ENCODE data around the gene SAMD4B. TPM values are rescaled to one million over a fixed set of nuclear protein-coding genes. Genes with fewer than 3 reads are reported as not detected.

SAMD4B gene
- total RNA-seq, 1 experiment from 2014 or later: 164 TPM

DNA sequence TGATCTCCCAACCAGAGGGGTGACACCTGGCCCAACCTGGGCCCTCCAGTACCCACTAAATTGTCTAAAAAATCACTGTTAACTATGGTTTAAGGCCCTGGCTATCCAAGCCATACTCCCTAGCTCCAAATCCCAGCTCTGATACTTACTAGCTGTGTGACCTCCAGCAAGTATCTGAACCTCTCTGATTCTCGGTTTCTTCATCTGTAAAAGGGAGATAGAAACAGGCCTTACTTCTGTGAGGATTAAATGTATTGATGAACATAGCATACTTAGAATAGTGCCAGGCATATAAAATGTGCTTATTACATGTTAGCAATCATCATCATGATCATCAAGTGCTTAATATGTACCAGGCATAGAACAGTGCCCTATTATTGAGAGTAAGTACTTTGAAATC, 26.3 kb upstream of the SAMD4B start (continued):
- TF ChIP-seq, protein P1, sequence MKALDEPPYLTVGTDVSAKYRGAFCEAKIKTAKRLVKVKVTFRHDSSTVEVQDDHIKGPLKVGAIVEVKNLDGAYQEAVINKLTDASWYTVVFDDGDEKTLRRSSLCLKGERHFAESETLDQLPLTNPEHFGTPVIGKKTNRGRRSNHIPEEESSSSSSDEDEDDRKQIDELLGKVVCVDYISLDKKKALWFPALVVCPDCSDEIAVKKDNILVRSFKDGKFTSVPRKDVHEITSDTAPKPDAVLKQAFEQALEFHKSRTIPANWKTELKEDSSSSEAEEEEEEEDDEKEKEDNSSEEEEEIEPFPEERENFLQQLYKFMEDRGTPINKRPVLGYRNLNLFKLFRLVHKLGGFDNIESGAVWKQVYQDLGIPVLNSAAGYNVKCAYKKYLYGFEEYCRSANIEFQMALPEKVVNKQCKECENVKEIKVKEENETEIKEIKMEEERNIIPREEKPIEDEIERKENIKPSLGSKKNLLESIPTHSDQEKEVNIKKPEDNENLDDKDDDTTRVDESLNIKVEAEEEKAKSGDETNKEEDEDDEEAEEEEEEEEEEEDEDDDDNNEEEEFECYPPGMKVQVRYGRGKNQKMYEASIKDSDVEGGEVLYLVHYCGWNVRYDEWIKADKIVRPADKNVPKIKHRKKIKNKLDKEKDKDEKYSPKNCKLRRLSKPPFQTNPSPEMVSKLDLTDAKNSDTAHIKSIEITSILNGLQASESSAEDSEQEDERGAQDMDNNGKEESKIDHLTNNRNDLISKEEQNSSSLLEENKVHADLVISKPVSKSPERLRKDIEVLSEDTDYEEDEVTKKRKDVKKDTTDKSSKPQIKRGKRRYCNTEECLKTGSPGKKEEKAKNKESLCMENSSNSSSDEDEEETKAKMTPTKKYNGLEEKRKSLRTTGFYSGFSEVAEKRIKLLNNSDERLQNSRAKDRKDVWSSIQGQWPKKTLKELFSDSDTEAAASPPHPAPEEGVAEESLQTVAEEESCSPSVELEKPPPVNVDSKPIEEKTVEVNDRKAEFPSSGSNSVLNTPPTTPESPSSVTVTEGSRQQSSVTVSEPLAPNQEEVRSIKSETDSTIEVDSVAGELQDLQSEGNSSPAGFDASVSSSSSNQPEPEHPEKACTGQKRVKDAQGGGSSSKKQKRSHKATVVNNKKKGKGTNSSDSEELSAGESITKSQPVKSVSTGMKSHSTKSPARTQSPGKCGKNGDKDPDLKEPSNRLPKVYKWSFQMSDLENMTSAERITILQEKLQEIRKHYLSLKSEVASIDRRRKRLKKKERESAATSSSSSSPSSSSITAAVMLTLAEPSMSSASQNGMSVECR (CRISPR knock-in tag; IDR thresholded peaks at IDR 0.05; ENCODE audit: borderline replicate concordance): no peak
- TF ChIP-seq ZNF671 (CRISPR knock-in tag; IDR thresholded peaks at IDR 0.05) (no peak), HMGA2 (CRISPR knock-in tag; IDR thresholded peaks at IDR 0.05) (no peak), GRHL2 (CRISPR knock-in tag; IDR thresholded peaks at IDR 0.05; ENCODE audit: insufficient replicate concordance, severe bottlenecking) (no peak), PRRX2 (CRISPR knock-in tag; IDR thresholded peaks at IDR 0.05) (no peak), ATF2 (CRISPR knock-in tag; IDR thresholded peaks at IDR 0.05; ENCODE audit: borderline replicate concordance, low read depth) (no peak), EMX1 (CRISPR knock-in tag; IDR thresholded peaks at IDR 0.05) (no peak)
- TF ChIP-seq, protein P2, sequence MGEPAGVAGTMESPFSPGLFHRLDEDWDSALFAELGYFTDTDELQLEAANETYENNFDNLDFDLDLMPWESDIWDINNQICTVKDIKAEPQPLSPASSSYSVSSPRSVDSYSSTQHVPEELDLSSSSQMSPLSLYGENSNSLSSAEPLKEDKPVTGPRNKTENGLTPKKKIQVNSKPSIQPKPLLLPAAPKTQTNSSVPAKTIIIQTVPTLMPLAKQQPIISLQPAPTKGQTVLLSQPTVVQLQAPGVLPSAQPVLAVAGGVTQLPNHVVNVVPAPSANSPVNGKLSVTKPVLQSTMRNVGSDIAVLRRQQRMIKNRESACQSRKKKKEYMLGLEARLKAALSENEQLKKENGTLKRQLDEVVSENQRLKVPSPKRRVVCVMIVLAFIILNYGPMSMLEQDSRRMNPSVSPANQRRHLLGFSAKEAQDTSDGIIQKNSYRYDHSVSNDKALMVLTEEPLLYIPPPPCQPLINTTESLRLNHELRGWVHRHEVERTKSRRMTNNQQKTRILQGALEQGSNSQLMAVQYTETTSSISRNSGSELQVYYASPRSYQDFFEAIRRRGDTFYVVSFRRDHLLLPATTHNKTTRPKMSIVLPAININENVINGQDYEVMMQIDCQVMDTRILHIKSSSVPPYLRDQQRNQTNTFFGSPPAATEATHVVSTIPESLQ (CRISPR knock-in tag; IDR thresholded peaks at IDR 0.05): no peak

GRCh38 chr19:39316627-39317321, 25.4 kb upstream of the SAMD4B start:
- ChIA-PET CTCF (interaction anchor here (0.5 kb wide), 1 partner anchor 95 kb away, joined by 3 read pairs; no protein-coding TSS in a partner anchor), POLR2A (no interaction called here)
- no peak overlapping the region for H3K4me3 Mint-ChIP-seq

More at GRCh38 chr19:39316627-39317321, 25.4 kb upstream of the SAMD4B start:
- DNase-seq (ENCODE audit: low spot score) (no peak), ATAC-seq (no peak)
- Mint-ChIP-seq H3K4me1 (peaks cover 15% of the 10 kb centered on the region), H3K36me3 (peaks cover 7% of the 10 kb centered on the region), H3K27me3 (ENCODE audit: low read depth) (peaks cover 27% of the 10 kb centered on the region), H3K9me3 (no peaks in the 10 kb centered on the region), H3K27ac (no peak overlapping the region)
- TF ChIP-seq ZNF671 (CRISPR knock-in tag; IDR thresholded peaks at IDR 0.05) (no peak), IRF2 (CRISPR knock-in tag; IDR thresholded peaks at IDR 0.05; ENCODE audit: borderline replicate concordance, low read depth) (no peak), SMAD3 (CRISPR knock-in tag; IDR thresholded peaks at IDR 0.05; ENCODE audit: borderline replicate concordance) (no peak), FOXP4 (CRISPR knock-in tag; IDR thresholded peaks at IDR 0.05) (no peak), KAT7 (CRISPR knock-in tag; IDR thresholded peaks at IDR 0.05; ENCODE audit: borderline replicate concordance) (no peak), ZBTB43 (CRISPR knock-in tag; IDR thresholded peaks at IDR 0.05) (no peak)
- TF ChIP-seq, protein P1 (CRISPR knock-in tag; IDR thresholded peaks at IDR 0.05; ENCODE audit: borderline replicate concordance): no peak

Data from WTC11 (cell line).